T1000 (cell line): Measurements from ENCODE around the gene PHC1.

ENCODE experiments used
- DNase-seq: peaks from one replicate; lab custom pipeline; 2025; ENCODE audit warnings: mixed read lengths; lab: John Stamatoyannopoulos, UW

The PHC1 gene

DNA sequence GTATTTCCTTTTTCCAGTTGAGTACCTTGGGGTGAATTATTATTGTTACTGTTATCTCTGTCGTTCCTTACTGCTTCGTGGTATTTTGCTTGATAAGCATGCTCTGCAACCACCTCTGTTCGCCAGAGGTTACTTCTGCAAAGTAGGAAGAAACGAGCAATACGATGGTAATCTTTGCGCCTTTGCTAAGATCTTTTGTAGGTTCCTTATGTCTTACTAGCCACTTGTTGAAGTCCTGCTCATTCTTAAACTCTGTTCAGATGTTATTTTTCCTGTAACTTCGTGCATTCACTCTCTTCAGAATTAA lies 35.9 kb downstream of the PHC1 start:
- no peak for DNase-seq

DNA sequence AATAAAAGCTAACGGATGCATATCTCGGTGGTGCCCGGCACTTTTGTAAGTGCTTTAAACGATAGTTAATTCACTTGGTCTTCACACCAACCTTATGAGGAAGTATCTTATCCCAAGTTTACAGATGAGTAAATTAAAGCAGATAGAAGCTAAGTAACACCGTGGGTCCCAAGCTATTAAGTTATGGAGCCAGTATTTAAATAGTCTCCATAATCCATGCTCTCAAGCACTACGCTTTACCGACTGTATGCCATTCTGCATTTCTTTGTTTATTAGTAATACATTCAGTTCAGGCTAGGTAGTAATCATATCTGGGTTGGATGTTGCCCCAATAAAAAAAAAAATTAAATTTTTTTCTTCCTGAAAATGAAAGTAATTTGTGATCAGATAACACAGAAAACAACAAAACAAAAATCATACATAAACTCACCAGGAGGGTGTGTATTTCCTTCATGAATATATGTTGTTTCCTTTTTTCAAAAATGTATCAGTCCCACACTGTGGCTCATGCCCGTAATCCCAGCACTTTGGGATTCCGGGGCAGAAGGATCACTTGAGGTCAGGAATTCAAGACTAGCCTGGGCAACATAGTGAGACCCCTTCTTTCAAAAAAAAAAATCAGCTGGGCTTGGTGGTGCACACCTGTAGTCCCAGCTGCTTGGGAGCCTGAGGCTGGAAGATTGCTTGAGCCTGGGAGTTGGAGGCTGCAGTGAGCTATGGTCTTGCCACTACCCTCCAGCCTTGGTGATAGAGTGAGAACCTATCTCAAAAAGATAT lies 36.6 kb downstream of the PHC1 start:
- DNase-seq = no peak

DNA sequence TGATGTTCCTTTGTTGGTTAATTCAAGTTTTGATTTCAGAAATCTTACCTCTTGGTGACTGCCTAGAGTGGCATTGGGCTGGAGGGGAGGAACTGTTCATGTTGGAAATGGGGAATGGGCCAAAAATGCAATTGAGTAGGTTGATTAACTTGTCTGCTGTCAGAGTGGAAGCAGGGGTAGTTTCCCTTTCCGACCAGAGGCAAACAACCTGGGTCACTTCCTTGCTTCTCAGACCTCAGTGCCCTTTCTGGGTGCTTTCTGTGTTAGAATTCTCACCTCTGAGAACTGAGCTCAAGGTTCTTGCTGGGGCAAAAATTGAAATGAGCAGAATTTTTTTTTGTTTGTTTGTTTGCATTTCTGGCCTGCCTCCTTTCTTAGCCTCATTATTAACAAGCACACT lies 37.4 kb downstream of the PHC1 start:
- no peak for DNase-seq

DNA sequence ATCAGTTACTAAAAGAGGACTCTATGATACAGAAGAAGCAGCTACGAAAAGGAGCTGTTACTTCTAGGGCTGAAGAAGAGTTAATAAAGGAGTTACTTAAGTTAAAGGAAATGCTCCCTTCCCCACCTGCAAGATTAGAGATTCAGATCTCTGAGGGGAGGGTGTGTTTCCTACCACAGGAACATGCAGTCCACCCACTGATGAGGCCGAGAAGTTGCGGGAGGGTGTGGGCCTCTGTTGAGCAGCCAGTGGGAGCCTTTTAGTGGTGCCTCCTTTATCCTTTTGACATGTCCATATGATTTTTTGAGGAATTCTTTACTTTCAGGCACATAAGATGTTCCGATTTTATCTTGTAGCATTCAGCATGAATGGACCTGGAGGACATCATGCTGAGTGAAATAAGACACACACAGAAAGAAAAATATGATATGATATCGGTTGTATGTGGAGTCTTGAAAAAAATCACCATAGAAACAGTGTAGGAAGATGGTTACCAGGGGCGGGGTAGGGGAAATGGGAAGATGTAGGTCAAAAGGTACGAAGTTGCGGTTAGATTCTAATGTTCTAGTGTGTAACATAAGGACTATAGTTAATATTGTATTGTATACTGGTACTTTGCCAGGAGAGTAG lies 39.6 kb downstream of the PHC1 start:
- no peak for DNase-seq

GRCh38 chr12:8956073-8956472 lies 41.8 kb downstream of the PHC1 start:
- no peak for DNase-seq

DNA sequence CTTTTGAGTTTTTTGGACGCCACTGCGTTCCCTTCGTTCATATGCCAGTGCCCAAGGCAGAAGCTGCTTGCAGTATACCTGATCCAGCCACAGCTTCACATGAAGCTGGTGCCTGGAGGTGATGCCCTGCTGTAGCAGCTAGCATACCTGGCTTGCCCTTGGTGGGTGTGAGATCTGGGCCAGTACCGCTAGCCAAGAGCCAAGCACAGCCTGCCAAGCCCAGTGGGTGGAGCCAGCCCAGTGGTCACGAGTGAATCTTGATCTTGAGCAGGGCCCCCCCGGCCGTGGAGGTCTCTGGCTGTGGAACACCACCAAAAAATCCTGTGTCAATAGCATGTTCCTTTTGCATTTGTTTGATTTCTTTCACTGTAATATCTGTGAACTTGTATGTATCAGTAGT lies 42.5 kb downstream of the PHC1 start:
- DNase-seq = no peak

DNA sequence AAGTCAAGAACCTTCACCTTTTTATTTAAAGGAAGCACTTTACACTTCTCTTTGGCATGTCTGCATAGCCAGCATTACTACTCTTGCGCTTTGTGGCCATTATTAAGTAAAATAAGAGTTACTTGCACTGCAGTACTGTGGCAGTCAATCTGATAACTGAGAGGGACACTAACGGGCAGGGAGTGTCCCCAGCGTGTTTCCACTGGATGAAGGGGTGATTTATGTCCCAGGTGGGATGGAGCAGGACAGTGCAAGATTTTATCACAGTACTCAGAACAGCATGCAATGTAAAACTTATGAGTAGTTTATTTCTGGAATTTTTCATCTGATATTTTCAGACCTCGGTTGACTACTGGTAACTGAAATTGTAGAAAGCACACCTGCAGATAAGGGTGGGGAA lies 43.3 kb downstream of the PHC1 start:
- DNase-seq = no peak

DNA sequence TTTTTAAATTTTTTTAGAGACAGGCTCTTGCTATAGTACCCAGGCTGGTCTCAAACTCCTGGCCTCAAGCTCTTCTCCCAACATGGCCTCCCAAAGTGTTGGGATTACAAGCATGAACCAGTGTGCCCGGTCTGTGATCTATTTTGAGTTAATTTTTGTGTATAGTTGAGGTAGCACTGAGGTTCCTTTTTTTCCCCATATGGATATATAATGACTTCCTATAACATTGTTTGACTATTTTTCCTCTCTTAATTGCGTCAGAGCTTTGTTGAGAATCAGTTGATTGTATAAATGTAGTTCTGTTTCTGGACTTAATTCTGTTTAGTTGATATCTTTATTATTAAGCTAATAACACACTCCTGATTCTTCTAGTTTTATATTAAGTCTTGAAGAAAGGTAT lies 43.8 kb downstream of the PHC1 start:
- no peak for DNase-seq

DNA sequence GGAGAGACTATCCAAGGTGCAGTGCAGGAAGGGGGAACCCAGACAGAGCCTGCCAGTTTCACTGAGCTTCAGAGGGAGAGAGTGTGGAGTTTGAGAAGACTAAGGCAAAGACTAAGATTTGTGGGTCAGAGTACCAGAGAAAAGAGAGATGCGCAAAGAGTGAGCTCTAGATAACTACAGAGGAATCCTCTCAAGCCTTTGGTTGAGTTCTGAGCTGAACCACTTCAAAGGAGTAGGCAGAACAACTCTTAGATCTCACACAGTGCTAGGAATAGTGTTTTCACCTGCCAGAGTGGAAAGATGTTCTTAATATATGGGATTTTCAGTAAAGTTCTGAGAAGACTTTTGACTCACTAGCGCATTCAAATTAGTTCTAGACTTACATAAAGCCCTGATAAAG lies 45.9 kb downstream of the PHC1 start:
- no peak for DNase-seq

DNA sequence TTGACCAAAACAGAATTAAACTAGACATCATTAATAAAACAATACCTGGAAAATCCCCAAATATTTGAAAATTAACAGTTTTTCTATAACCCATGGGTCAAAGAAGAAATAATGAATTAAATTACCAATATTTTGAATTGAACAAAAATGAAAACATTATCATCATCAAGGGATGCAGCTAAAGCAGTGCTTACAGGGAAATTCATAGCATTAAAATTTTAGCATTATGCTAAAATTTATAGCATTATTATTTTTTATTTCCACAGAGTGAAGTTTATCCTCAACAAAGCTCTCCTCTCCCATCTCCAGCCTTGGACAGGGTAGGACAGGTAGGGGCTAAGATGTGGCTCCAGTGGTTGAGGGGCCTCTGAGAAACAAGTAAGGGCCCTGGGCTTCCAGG lies 54.5 kb downstream of the PHC1 start:
- no peak for DNase-seq

DNA sequence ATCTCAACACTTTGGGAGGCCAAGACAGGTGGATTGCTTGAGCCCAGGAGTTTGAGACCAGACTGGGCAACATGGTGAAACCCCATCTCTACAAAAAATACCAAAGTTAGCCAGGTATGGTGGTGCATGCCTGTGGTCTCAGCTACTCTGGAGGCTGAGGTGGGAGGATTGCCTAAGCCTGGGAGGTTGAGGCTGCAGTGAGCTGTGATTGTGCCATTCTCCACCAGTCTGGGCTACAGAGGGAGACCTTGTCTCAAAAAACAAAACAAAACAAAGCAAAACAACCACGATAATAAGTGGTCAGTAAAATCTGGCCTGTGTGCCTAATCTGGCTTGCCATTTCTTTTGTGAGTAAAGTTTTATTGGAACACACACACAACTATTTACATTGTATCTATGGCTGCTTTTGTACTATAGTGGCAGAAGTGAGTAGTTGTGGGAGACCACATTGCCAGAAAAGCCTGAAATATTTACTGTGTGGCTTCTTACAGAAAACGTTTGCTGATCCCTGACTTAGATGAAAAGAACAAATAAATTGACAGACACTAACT lies 55.6 kb downstream of the PHC1 start:
- no peak for DNase-seq

GRCh38 chr12:8970432-8970831 lies 56.1 kb downstream of the PHC1 start:
- no peak for DNase-seq

- no peak for DNase-seq
These were observed 65.8 kb downstream of the PHC1 start for GRCh38 chr12:8980137-8980536.

- no peak for DNase-seq
These were observed 71.0 kb downstream of the PHC1 start for GRCh38 chr12:8985213-8985754.

GRCh38 chr12:8987163-8987562 lies 72.9 kb downstream of the PHC1 start:
- DNase-seq = no peak

- DNase-seq = no peak
These were observed 73.4 kb downstream of the PHC1 start for GRCh38 chr12:8987685-8988084.

DNA sequence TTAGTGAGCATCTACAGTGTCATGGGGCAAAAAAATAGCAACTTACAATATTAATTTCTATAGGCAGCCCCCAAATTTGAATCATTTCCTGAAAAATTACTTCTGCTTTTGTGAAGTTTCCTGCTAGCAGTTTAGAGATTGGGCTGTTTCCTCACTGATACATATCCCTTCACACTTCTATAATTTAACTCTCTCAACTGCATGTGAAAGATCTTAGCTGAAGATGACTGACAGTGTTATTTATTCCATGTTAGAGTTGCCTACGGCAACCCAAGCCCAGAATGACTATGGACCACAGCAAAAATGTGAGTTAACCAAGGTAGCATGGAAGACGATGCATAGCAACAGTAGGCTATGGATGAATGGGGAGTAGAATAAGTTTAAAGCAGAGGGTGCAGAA lies 75.1 kb downstream of the PHC1 start, which contains the start of gene KLRG1:
Gene KLRG1, plus strand, starts transcription at position 134 of the 400 bp plus-strand sequence. Its CDS starts 90 bp downstream, at position 224.
- no peak for DNase-seq
